Heart right ventricle (tissue), 16 donors: ENCODE measurements around the gene CHTF18. TPM values are rescaled to one million over a fixed set of nuclear protein-coding genes. Genes with fewer than 3 reads are reported as not detected.

Source experiments
- ATAC-seq, 8 donors: fragments of 200-7000 bp; cut with Tn5 transposase; one replicate each; pipeline ENCODE4 v1.9.1; 2020; ENCODE audit warnings: mild to moderate bottlenecking in 8 of 8, moderate library complexity in 8 of 8, moderate number of reproducible peaks in 1 of 8
- DNase-seq, 2 donors: peaks; one replicate each; pipeline ENCODE4 v3.0.0-alpha.2; 2020
- H3K27ac ChIP-seq, 10 donors: fragments of 200-600 bp; sonication (generic) in 2 of 10; one replicate each; pipeline versions ENCODE4 v1.5.0 to v1.8.0; 2020 to 2022; ENCODE audit warnings: mild to moderate bottlenecking in 3 of 10
- H3K27me3 ChIP-seq, 7 donors: fragments of 200-600 bp; one replicate each; pipeline ENCODE4 v1.8.0; 2021 to 2022; ENCODE audit warnings: mild to moderate bottlenecking in 2 of 7
- H3K36me3 ChIP-seq, 9 donors: fragments of 200-600 bp; sonication (generic) in 1 of 9; one replicate each; pipeline versions ENCODE4 v1.5.0 to v1.8.0; 2020 to 2022; ENCODE audit warnings: mild to moderate bottlenecking in 2 of 9
- H3K4me1 ChIP-seq, 9 donors: fragments of 200-600 bp; sonication (generic) in 1 of 9; one replicate each; pipeline versions ENCODE4 v1.5.0 to v1.8.0; 2020 to 2022; ENCODE audit warnings: mild to moderate bottlenecking in 4 of 9
- H3K4me3 ChIP-seq, 10 donors: fragments of 200-600 bp; sonication (generic) in 2 of 10; one replicate each; pipeline versions ENCODE4 v1.5.0 to v1.8.0; 2020 to 2022; ENCODE audit warnings: mild to moderate bottlenecking in 7 of 10, moderate library complexity in 2 of 10
- H3K9me3 ChIP-seq, 11 donors: fragments of 200-600 bp in 10 of 11; sonication (generic) in 2 of 11; one replicate each; pipeline versions ENCODE4 v1.5.0 to v1.8.0; 2013 to 2022; ENCODE audit warnings: mild to moderate bottlenecking in 2 of 11, control low read depth in 1 of 11, moderate library complexity in 1 of 11
- CTCF ChIP-seq, 9 donors: fragments of 200-600 bp; sonication (generic) in 2 of 9; IDR thresholded peaks; one replicate each; pipeline versions ENCODE4 v1.5.0 to v1.8.0; 2021 to 2022; ENCODE audit warnings: antibody characterized with exemption in 9 of 9, mild to moderate bottlenecking in 5 of 9, moderate library complexity in 1 of 9
- WGBS, 2 donors: extraction: QIAGEN DNeasy Blood & Tissue Kit; methylation state at CpG; one replicate each; pipeline ENCODE4 v1.1.7; 2013; ENCODE audit warnings: inconsistent platforms in 1 of 2; 5-methylcytosine and 5-hydroxymethylcytosine counted together
- intact Hi-C, 10 donors: fragments of 100-400 bp; cut with DNase I; formaldehyde crosslinking; loops; one replicate each; pipeline versions ENCODE4 v1.11.1 to v1.14.2; 2022
- microRNA-seq, 2 donors: library from miRNA; unstranded; fragments of <30 nt; microRNA quantifications; one replicate each; pipeline ENCODE4 v1.2.0, GENCODE V29; 2021
- polyA plus RNA-seq, 2 donors: library from polyadenylated mRNA; stranded (reverse); fragments of 200-250 nt; gene quantifications; one replicate each; pipeline ENCODE4 v1.2.3, GENCODE V29; 2013
- total RNA-seq, 10 donors: library from RNA; stranded (reverse); fragmentation: NEBNext Ultra II Directional in 3 of 10; extraction: Animal tissue kit (Norgen Biotek cat#: 25700) in 3 of 10; gene quantifications; one replicate each; pipeline versions ENCODE4 v1.2.1 to v1.2.4, GENCODE V29; 2021 to 2023
- donor health status: Arrhythmogenic right ventricular cardiomyopathy.
- donor health status: ischemic (EF 13 %, LVEDD 7.1; RV severe dilation, severe dysfunction).
- donor health status: healthy with polysubstance abuse.
- donor health status: DM: no; HTN: yes; CAD: no.
- donor health status: DM: no; HTN: no; CAD: no.
- donor health status: ischemic (EF 25% LVEDD 6.9; RV normal size, moderate dysfunction).
- donor health status: ischemic (EF 25% LVEDD 5.7; RV mildly dilated, moderate dysfunction).
- donor health status: healthy.
- donor health status: DM: yes; HTN: yes; CAD: no.
- donor health status: Ischemic cardiomyopathy.
- donor health status: ischemic (EF 35%, LVEDD 5.7; RV mildly dilated, moderate dysfunction).
- donor health status: nonischemic (EF 11% LVEDD 7.7; RV severe dilation, severe dysfunction).
- donor health status: DM: yes; HTN: yes; CAD: no.
- donor health status: PGD.
- donor health status: ischemic (EF 29% LVEDD 5.4; RV normal size, mild dysfunction).
- donor health status: nonischemic (EF 23%, LVEDD 6.1; RV moderate dilation, normal function).

CHTF18 gene
- total and polyA plus RNA-seq, 12 donors: 2.8 to 8.2 (median 5.8) TPM

GRCh38 chr16:845351-845745, 56.9 kb downstream of the CHTF18 start:
- H3K4me3 ChIP-seq: no peak overlapping the region
- H3K27me3 ChIP-seq: peaks cover 0 to 23% (median 9%) of the 10 kb centered on the region in 7 donors
- H3K27ac ChIP-seq: no peak overlapping the region
- TF ChIP-seq CTCF (IDR thresholded peaks at IDR 0.05): no peak
- DNase-seq (no peak), ATAC-seq (no peak)
- H3K9me3 ChIP-seq: peaks cover 0 to 23% (median 0%) of the 10 kb centered on the region in 11 donors
- H3K4me1 ChIP-seq: no peaks in the 10 kb centered on the region
- no peaks in the 10 kb centered on the region for H3K36me3 ChIP-seq
- 81 to 83% methylated on average over 26 of the region's 26 CpGs for WGBS, 2 donors
- intact Hi-C loops: no loop called here

- H3K4me3 ChIP-seq: no peak overlapping the region
- H3K36me3 ChIP-seq: no peaks in the 10 kb centered on the region
- no peak for TF ChIP-seq CTCF (IDR thresholded peaks at IDR 0.05)
- no peaks in the 10 kb centered on the region for H3K4me1 ChIP-seq
- peaks cover 0 to 12% (median 0%) of the 10 kb centered on the region in 7 donors for H3K27me3 ChIP-seq
- ATAC-seq: no peak
- peaks cover 0 to 31% (median 0%) of the 10 kb centered on the region in 11 donors for H3K9me3 ChIP-seq
- DNase-seq: no peak
- 91 to 93% methylated on average over 10 of the region's 10 CpGs for WGBS, 2 donors
- intact Hi-C loops: no loop called here
- H3K27ac ChIP-seq: no peak overlapping the region
These were observed 58.7 kb downstream of the CHTF18 start for GRCh38 chr16:847151-847550.

Small RNA genes lying within 50 kb of the gene (microRNA-seq; reads per million reads assigned to microRNA genes)
- gene MIR662: 0 reads per million in 2 donors

Other genes with a start within 250 kb of the CHTF18 start
- not detected for gene PRR35, start 228.2 kb upstream of the CHTF18 start, total RNA-seq
- not detected for gene PRR35, start 228.2 kb upstream of the CHTF18 start, polyA plus RNA-seq
- gene NHLRC4, start 221.6 kb upstream of the CHTF18 start, total RNA-seq: under 1 TPM in 8 of 10 donors, not detected in 2; 0.12 to 0.75 (median 0.47) TPM
- gene NHLRC4, start 221.6 kb upstream of the CHTF18 start, polyA plus RNA-seq: under 1 TPM; 0.51 to 0.59 TPM
- 10 to 100 TPM; 13.7 to 26.8 (median 19.2) TPM for gene PIGQ, start 218.7 kb upstream of the CHTF18 start, total RNA-seq
- gene PIGQ, start 218.7 kb upstream of the CHTF18 start, polyA plus RNA-seq: 10 to 100 TPM; 35.3 to 43.7 TPM
- gene RAB40C, start 198.6 kb upstream of the CHTF18 start, total RNA-seq: 10 to 100 TPM in 9 of 10 donors, 1 to 10 TPM in 1; 9.1 to 16.1 (median 12.1) TPM
- 10 to 100 TPM; 19.4 to 32.0 TPM for gene RAB40C, start 198.6 kb upstream of the CHTF18 start, polyA plus RNA-seq
- gene WFIKKN1, start 157.6 kb upstream of the CHTF18 start, total RNA-seq: under 1 TPM; 0.11 to 0.80 (median 0.27) TPM
- under 1 TPM; 0.61 to 0.95 TPM for gene WFIKKN1, start 157.6 kb upstream of the CHTF18 start, polyA plus RNA-seq
- gene METTL26, start 152.3 kb upstream of the CHTF18 start, total RNA-seq: 10 to 100 TPM; 34.5 to 75.9 (median 43.8) TPM
- gene METTL26, start 152.3 kb upstream of the CHTF18 start, polyA plus RNA-seq: 100 to 1,000 TPM; 123 to 237 TPM
- gene MCRIP2, start 146.8 kb upstream of the CHTF18 start, total RNA-seq: 100 to 1,000 TPM in 4 of 10 donors, 10 to 100 TPM in 6; 68.8 to 152 (median 87.8) TPM
- 100 to 1,000 TPM; 163 to 474 TPM for gene MCRIP2, start 146.8 kb upstream of the CHTF18 start, polyA plus RNA-seq
- 10 to 100 TPM in 4 of 10 donors, 1 to 10 TPM in 6; 7.6 to 13.7 (median 9.9) TPM for gene WDR90, start 139.3 kb upstream of the CHTF18 start, total RNA-seq
- gene WDR90, start 139.3 kb upstream of the CHTF18 start, polyA plus RNA-seq: 10 to 100 TPM in 1 of 2 donors, 1 to 10 TPM in 1; 7.1 to 23.8 TPM
- 100 to 1,000 TPM in 3 of 10 donors, 10 to 100 TPM in 7; 66.8 to 118 (median 89.2) TPM for gene RHOT2, start 120.5 kb upstream of the CHTF18 start, total RNA-seq
- 100 to 1,000 TPM; 101 to 261 TPM for gene RHOT2, start 120.5 kb upstream of the CHTF18 start, polyA plus RNA-seq
- 1 to 10 TPM; 1.2 to 2.6 (median 2.1) TPM for gene RHBDL1, start 112.9 kb upstream of the CHTF18 start, total RNA-seq
- 1 to 10 TPM in 1 of 2 donors, under 1 TPM in 1; 0.90 to 7.4 TPM for gene RHBDL1, start 112.9 kb upstream of the CHTF18 start, polyA plus RNA-seq
- 100 to 1,000 TPM; 101 to 147 (median 116) TPM for gene STUB1, start 108.2 kb upstream of the CHTF18 start, total RNA-seq
- gene STUB1, start 108.2 kb upstream of the CHTF18 start, polyA plus RNA-seq: 100 to 1,000 TPM in 1 of 2 donors, 10 to 100 TPM in 1; 92.7 to 165 TPM
- gene JMJD8, start 104.3 kb upstream of the CHTF18 start, total RNA-seq: 10 to 100 TPM; 36.9 to 50.6 (median 44.0) TPM
- gene JMJD8, start 104.3 kb upstream of the CHTF18 start, polyA plus RNA-seq: 10 to 100 TPM; 34.7 to 60.6 TPM
- gene WDR24, start 98.2 kb upstream of the CHTF18 start, total RNA-seq: 1 to 10 TPM; 6.8 to 9.7 (median 8.4) TPM
- gene WDR24, start 98.2 kb upstream of the CHTF18 start, polyA plus RNA-seq: 1 to 10 TPM; 7.2 to 9.2 TPM
- gene FBXL16, start 82.8 kb upstream of the CHTF18 start, total RNA-seq: under 1 TPM in 6 of 10 donors, not detected in 4; 0.07 to 0.64 (median 0.12) TPM
- gene FBXL16, start 82.8 kb upstream of the CHTF18 start, polyA plus RNA-seq: under 1 TPM; 0.04 to 0.07 TPM
- gene METRN, start 73.5 kb upstream of the CHTF18 start, total RNA-seq: 10 to 100 TPM; 51.4 to 77.2 (median 60.5) TPM
- 100 to 1,000 TPM in 1 of 2 donors, 10 to 100 TPM in 1; 54.0 to 103 TPM for gene METRN, start 73.5 kb upstream of the CHTF18 start, polyA plus RNA-seq
- gene ANTKMT, start 67.5 kb upstream of the CHTF18 start, total RNA-seq: 10 to 100 TPM; 23.3 to 40.3 (median 31.0) TPM
- gene ANTKMT, start 67.5 kb upstream of the CHTF18 start, polyA plus RNA-seq: 10 to 100 TPM; 37.3 to 91.1 TPM
- 1 to 10 TPM in 1 of 10 donors, under 1 TPM in 8, not detected in 1; 0.21 to 1.0 (median 0.30) TPM for gene CCDC78, start 62.2 kb upstream of the CHTF18 start, total RNA-seq
- 1 to 10 TPM in 1 of 2 donors, under 1 TPM in 1; 0.77 to 1.7 TPM for gene CCDC78, start 62.2 kb upstream of the CHTF18 start, polyA plus RNA-seq
- gene HAGHL, start 61.5 kb upstream of the CHTF18 start, total RNA-seq: 10 to 100 TPM in 7 of 10 donors, 1 to 10 TPM in 3; 5.1 to 23.3 (median 10.6) TPM
- gene HAGHL, start 61.5 kb upstream of the CHTF18 start, polyA plus RNA-seq: 10 to 100 TPM; 17.9 to 80.0 TPM
- 10 to 100 TPM; 18.7 to 33.0 (median 24.1) TPM for gene CIAO3, start 47.6 kb upstream of the CHTF18 start, total RNA-seq
- 10 to 100 TPM; 29.1 to 62.9 TPM for gene CIAO3, start 47.6 kb upstream of the CHTF18 start, polyA plus RNA-seq
- 1 to 10 TPM in 1 of 10 donors, under 1 TPM in 2, not detected in 7; 0.17 to 4.0 (median 0.38) TPM for gene MSLN, start 27.9 kb upstream of the CHTF18 start, total RNA-seq
- under 1 TPM in 1 of 2 donors, not detected in 1; 0.09 TPM for gene MSLN, start 27.9 kb upstream of the CHTF18 start, polyA plus RNA-seq
- 10 to 100 TPM in 1 of 10 donors, 1 to 10 TPM in 9; 5.8 to 12.0 (median 7.9) TPM for gene RPUSD1, start 239 bp upstream of the CHTF18 start, total RNA-seq
- gene RPUSD1, start 239 bp upstream of the CHTF18 start, polyA plus RNA-seq: 10 to 100 TPM; 13.7 to 23.3 TPM
- gene GNG13, start 12.1 kb downstream of the CHTF18 start, total RNA-seq: not detected
- gene GNG13, start 12.1 kb downstream of the CHTF18 start, polyA plus RNA-seq: not detected
- gene LMF1, start 182.4 kb downstream of the CHTF18 start, total RNA-seq: 10 to 100 TPM in 2 of 10 donors, 1 to 10 TPM in 8; 5.7 to 14.2 (median 7.6) TPM
- 10 to 100 TPM in 1 of 2 donors, 1 to 10 TPM in 1; 5.1 to 15.4 TPM for gene LMF1, start 182.4 kb downstream of the CHTF18 start, polyA plus RNA-seq
- 1 to 10 TPM in 5 of 10 donors, under 1 TPM in 5; 0.35 to 2.3 (median 0.97) TPM for gene SOX8, start 193.2 kb downstream of the CHTF18 start, total RNA-seq
- 1 to 10 TPM in 1 of 2 donors, under 1 TPM in 1; 0.97 to 2.0 TPM for gene SOX8, start 193.2 kb downstream of the CHTF18 start, polyA plus RNA-seq